WTC11 (cell line): ENCODE measurements around the gene CRLF1. TPM values are rescaled to one million over a fixed set of nuclear protein-coding genes. Genes with fewer than 3 reads are reported as not detected.

ENCODE experiments used
- ATAC-seq: fragments of 200-7000 bp; cut with Tn5 transposase; 2 replicates; pipeline ENCODE4 v1.10.0; 2021; ENCODE audit warnings: mild to moderate bottlenecking, moderate library complexity
- CTCF ChIA-PET: fragments of 300-600 bp; sonication (Branson Sonifier 250); formaldehyde crosslinking; loops from one replicate; lab custom pipeline; 2021; ENCODE audit warnings: antibody characterized with exemption; lab: Charles Lee
- POLR2A ChIA-PET: fragments of 350-600 bp; sonication (Branson Sonifier 250); formaldehyde crosslinking; loops from one replicate; lab custom pipeline; 2021; ENCODE audit warnings: antibody characterized with exemption; lab: Charles Lee
- DNase-seq: peaks from one replicate; pipeline ENCODE4 v3.0.0; 2021; ENCODE audit warnings: low spot score
- H3K27ac Mint-ChIP-seq: 2 replicates; pipeline ENCODE4 v1.8.0; 2021; ENCODE audit warnings: mixed read lengths
- H3K27me3 Mint-ChIP-seq: 2 replicates; pipeline ENCODE4 v1.8.0; 2021; ENCODE audit warnings: low read depth, mild to moderate bottlenecking, moderate library complexity, mixed read lengths
- H3K36me3 Mint-ChIP-seq: 2 replicates; pipeline ENCODE4 v1.8.0; 2021; ENCODE audit warnings: mixed read lengths
- H3K4me1 Mint-ChIP-seq: 2 replicates; pipeline ENCODE4 v1.8.0; 2022; ENCODE audit warnings: mixed read lengths
- H3K4me3 Mint-ChIP-seq: 2 replicates; pipeline ENCODE4 v1.8.0; 2021; ENCODE audit warnings: mild to moderate bottlenecking, moderate library complexity, mixed read lengths
- H3K9me3 Mint-ChIP-seq: 2 replicates; pipeline ENCODE4 v1.8.0; 2021; ENCODE audit warnings: mixed read lengths
- CREB1 ChIP-seq: sonication (generic); formaldehyde crosslinking; IDR thresholded peaks from 2 replicates; pipeline ENCODE4 v1.8.0; 2023; ENCODE audit warnings: mild to moderate bottlenecking, missing genetic modification reagents
- FOXP1 ChIP-seq: sonication (generic); formaldehyde crosslinking; IDR thresholded peaks from 2 replicates; pipeline ENCODE4 v1.8.0; 2022; ENCODE audit warnings: missing genetic modification reagents, mild to moderate bottlenecking, moderate library complexity, borderline replicate concordance
- HMGA2 ChIP-seq: fragments of 250-450 bp; sonication (Bioruptor Pico); IDR thresholded peaks from 2 replicates; pipeline ENCODE4 v1.4.0; 2021; ENCODE audit warnings: mild to moderate bottlenecking, moderate library complexity
- JAZF1 ChIP-seq: fragments of 250-450 bp; sonication (Bioruptor Pico); IDR thresholded peaks from 2 replicates; pipeline ENCODE4 v1.9.0; 2021; ENCODE audit warnings: moderate library complexity, mild to moderate bottlenecking, inconsistent platforms
- KAT7 ChIP-seq: sonication (generic); formaldehyde crosslinking; IDR thresholded peaks from 2 replicates; pipeline ENCODE4 v1.8.1; 2023; ENCODE audit warnings: missing genetic modification reagents, mild to moderate bottlenecking, borderline replicate concordance
- NFE2L1 ChIP-seq: sonication (generic); formaldehyde crosslinking; IDR thresholded peaks from 2 replicates; pipeline ENCODE4 v1.8.1; 2023; ENCODE audit warnings: missing genetic modification reagents
- PRRX2 ChIP-seq: fragments of 250-450 bp; sonication (Bioruptor Pico); IDR thresholded peaks from 2 replicates; pipeline ENCODE4 v1.8.0; 2021; ENCODE audit warnings: mild to moderate bottlenecking
- SP1 ChIP-seq: sonication (generic); formaldehyde crosslinking; conservative IDR thresholded peaks from 2 replicates; pipeline ENCODE4 v1.8.1; 2022; ENCODE audit warnings: missing genetic modification reagents
- TCF7 ChIP-seq: sonication (generic); formaldehyde crosslinking; IDR thresholded peaks from 2 replicates; pipeline ENCODE4 v1.8.0; 2022; ENCODE audit warnings: mild to moderate bottlenecking, low read depth, missing genetic modification reagents, moderate library complexity
- TEAD1 ChIP-seq: sonication (generic); formaldehyde crosslinking; IDR thresholded peaks from 2 replicates; pipeline ENCODE4 v1.8.0; 2022; ENCODE audit warnings: mild to moderate bottlenecking, missing genetic modification reagents
- ZNF671 ChIP-seq: fragments of 250-450 bp; sonication (Bioruptor Pico); IDR thresholded peaks from 2 replicates; pipeline ENCODE4 v1.8.0; 2021; ENCODE audit warnings: mild to moderate bottlenecking
- total RNA-seq: library from RNA; stranded (reverse); gene quantifications from 3 replicates; pipeline ENCODE4 v1.2.3, GENCODE V29; 2021
- TF ChIP-seq, protein P1 (sequence below): sonication (generic); formaldehyde crosslinking; IDR thresholded peaks from 2 replicates; pipeline ENCODE4 v1.8.1; 2023; ENCODE audit warnings: mild to moderate bottlenecking, missing genetic modification reagents
- TF ChIP-seq, protein P2 (sequence below): sonication (generic); formaldehyde crosslinking; IDR thresholded peaks from 2 replicates; pipeline ENCODE4 v1.8.0; 2022; ENCODE audit warnings: mild to moderate bottlenecking, missing genetic modification reagents
- TF ChIP-seq, protein P3 (sequence below): sonication (generic); formaldehyde crosslinking; IDR thresholded peaks from 2 replicates; pipeline ENCODE4 v1.8.1; 2023; ENCODE audit warnings: mild to moderate bottlenecking, missing genetic modification reagents, moderate library complexity
- TF ChIP-seq, protein P4 (sequence below): sonication (generic); formaldehyde crosslinking; IDR thresholded peaks from 2 replicates; pipeline ENCODE4 v1.8.1; 2023; ENCODE audit warnings: mild to moderate bottlenecking, missing genetic modification reagents, borderline replicate concordance
- TF ChIP-seq, protein P5 (sequence below): sonication (generic); formaldehyde crosslinking; IDR thresholded peaks from 2 replicates; pipeline ENCODE4 v1.8.1; 2022; ENCODE audit warnings: low read depth, missing genetic modification reagents, borderline replicate concordance

CRLF1 gene
- total RNA-seq, 1 experiment from 2014 or later = 36.4 TPM

DNA sequence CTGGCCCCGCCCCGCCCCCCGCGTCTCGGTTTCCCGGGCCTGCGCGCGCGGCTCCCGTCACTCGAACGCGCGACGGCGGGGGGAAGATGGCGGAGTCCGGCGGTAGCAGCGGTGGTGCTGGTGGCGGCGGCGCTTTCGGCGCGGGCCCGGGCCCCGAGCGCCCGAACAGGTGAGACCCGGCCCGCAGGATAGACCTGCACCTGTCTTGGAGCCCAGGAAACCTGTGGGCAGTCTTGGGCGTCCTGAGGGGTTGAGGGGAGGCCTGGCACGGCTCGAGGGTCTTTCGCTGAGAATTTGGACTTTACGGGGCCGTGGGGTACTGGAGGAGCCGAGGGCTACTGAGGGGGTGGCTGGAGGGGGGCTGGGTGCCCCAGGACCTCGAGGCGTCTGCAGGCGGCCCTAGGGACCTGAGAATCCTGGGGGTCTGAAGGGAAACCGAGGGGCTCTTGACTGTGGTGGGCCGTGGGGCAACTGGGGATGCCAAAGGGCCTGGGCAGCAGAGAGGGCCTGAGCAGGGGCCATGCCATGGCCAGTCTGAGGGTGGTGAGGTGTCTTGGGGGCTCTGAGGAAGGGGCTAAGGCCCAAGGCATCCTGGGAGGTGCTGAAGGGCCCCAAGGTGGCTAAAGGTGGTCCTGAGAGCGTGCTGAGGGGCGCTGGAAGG is 30.5 kb upstream of the CRLF1 start, which contains the start of gene KLHL26 (continued):
- TF ChIP-seq, protein P1, sequence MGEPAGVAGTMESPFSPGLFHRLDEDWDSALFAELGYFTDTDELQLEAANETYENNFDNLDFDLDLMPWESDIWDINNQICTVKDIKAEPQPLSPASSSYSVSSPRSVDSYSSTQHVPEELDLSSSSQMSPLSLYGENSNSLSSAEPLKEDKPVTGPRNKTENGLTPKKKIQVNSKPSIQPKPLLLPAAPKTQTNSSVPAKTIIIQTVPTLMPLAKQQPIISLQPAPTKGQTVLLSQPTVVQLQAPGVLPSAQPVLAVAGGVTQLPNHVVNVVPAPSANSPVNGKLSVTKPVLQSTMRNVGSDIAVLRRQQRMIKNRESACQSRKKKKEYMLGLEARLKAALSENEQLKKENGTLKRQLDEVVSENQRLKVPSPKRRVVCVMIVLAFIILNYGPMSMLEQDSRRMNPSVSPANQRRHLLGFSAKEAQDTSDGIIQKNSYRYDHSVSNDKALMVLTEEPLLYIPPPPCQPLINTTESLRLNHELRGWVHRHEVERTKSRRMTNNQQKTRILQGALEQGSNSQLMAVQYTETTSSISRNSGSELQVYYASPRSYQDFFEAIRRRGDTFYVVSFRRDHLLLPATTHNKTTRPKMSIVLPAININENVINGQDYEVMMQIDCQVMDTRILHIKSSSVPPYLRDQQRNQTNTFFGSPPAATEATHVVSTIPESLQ (CRISPR knock-in tag) = no peak
- TF ChIP-seq, protein P2, sequence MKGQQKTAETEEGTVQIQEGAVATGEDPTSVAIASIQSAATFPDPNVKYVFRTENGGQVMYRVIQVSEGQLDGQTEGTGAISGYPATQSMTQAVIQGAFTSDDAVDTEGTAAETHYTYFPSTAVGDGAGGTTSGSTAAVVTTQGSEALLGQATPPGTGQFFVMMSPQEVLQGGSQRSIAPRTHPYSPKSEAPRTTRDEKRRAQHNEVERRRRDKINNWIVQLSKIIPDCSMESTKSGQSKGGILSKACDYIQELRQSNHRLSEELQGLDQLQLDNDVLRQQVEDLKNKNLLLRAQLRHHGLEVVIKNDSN (CRISPR knock-in tag) = no peak
- no peak for TF ChIP-seq HMGA2
- TF ChIP-seq JAZF1 (CRISPR knock-in tag) = no peak
- no peak for TF ChIP-seq CREB1
- TF ChIP-seq NFE2L1 (CRISPR knock-in tag) = no peak

DNA sequence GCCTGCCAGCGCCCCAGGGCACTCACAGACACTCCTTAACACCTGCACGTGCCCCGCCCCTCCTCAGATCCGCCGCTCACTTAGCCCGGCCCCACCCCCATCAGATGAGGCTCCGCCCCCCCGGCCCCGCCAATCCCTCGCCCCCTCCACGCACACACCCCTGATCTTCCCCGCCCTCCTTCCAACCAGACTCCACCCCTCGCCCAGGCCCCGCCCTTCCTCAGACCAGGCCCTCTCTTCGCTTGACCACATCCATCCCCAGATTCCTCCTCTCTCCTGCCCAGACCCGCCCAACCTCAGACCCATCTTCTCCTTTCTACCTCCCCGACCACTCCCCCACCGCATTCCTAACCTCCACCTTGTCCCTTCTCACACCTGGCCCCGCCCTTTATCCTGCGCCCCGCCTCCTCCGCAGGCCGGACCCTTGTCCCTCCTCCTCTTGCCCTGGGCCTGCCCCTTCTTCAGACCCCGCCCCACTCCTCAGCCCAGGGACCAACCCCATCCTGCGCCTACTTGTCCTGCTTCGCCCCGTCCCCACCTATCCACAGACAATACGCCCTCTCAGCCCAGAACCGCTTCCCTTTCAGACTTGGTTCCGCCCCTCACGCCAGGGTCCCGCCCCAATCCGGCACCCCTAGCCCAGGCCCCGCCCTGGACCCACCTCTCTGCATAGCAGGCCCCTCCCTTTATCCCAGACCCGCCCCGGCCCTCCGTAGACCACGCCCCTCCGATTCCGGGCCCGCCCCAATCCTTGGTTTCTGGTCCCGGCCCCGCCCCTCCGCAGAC is 29.8 kb upstream of the CRLF1 start:
- TF ChIP-seq SP1 (CRISPR knock-in tag) (peak; percentile 80), PRRX2 (CRISPR knock-in tag) (no peak), CREB1 (no peak)
- TF ChIP-seq, protein P3, sequence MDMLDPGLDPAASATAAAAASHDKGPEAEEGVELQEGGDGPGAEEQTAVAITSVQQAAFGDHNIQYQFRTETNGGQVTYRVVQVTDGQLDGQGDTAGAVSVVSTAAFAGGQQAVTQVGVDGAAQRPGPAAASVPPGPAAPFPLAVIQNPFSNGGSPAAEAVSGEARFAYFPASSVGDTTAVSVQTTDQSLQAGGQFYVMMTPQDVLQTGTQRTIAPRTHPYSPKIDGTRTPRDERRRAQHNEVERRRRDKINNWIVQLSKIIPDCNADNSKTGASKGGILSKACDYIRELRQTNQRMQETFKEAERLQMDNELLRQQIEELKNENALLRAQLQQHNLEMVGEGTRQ (CRISPR knock-in tag) = peak; percentile 58; the same call in 1 of the 2 replicates
- TF ChIP-seq, protein P2 (CRISPR knock-in tag) = peak; percentile 31; the same call in 1 of the 2 replicates
- Mint-ChIP-seq H3K4me1 (peaks cover 12% of the 10 kb centered on the region), H3K36me3 (no peaks in the 10 kb centered on the region), H3K27me3 (peaks cover 26% of the 10 kb centered on the region), H3K4me3 (peak overlapping the region; percentile 79), H3K9me3 (no peaks in the 10 kb centered on the region), H3K27ac (peak overlapping the region; percentile 97)
- peak; percentile 99 for DNase-seq
- peak; percentile 93 for ATAC-seq
- ChIA-PET CTCF (no interaction called here), POLR2A (no interaction called here)

DNA sequence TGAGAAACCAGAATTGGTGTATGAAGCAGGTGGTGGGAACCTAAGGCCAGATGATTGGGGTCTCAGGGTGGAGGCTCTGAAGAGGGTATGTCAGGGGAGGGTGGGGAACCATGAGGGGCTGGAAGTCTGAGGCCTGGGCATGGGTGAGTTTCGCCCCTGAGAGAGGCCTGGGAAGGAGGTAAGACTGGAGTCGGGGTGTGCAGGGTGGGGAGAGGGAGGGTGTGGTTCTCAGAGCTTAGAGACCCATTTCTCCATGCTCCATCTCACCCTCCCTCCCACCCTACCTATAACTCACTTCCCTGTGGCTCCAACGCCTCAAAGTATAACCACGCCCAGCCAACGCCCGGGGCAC is 29.2 kb upstream of the CRLF1 start:
- Mint-ChIP-seq H3K9me3 (no peaks in the 10 kb centered on the region), H3K4me3 (peak overlapping the region; percentile 79; the same call in 1 of the 2 replicates), H3K36me3 (no peaks in the 10 kb centered on the region), H3K27ac (no peak overlapping the region), H3K27me3 (peaks cover 26% of the 10 kb centered on the region), H3K4me1 (peaks cover 12% of the 10 kb centered on the region)
- no peak for ATAC-seq
- ChIA-PET CTCF (interaction anchor here (1.2 kb wide), 1 partner anchor 42 kb away, joined by 4 read pairs; no protein-coding TSS in a partner anchor), POLR2A (interaction anchor here (1.1 kb wide), 1 partner anchor 42 kb away, joined by 3 read pairs; no protein-coding TSS in a partner anchor)
- no peak for DNase-seq
- TF ChIP-seq ZNF671 (CRISPR knock-in tag) (no peak), KAT7 (CRISPR knock-in tag) (no peak), FOXP1 (CRISPR knock-in tag) (no peak), TEAD1 (CRISPR knock-in tag) (no peak), TCF7 (CRISPR knock-in tag) (no peak)
- TF ChIP-seq, protein P4, sequence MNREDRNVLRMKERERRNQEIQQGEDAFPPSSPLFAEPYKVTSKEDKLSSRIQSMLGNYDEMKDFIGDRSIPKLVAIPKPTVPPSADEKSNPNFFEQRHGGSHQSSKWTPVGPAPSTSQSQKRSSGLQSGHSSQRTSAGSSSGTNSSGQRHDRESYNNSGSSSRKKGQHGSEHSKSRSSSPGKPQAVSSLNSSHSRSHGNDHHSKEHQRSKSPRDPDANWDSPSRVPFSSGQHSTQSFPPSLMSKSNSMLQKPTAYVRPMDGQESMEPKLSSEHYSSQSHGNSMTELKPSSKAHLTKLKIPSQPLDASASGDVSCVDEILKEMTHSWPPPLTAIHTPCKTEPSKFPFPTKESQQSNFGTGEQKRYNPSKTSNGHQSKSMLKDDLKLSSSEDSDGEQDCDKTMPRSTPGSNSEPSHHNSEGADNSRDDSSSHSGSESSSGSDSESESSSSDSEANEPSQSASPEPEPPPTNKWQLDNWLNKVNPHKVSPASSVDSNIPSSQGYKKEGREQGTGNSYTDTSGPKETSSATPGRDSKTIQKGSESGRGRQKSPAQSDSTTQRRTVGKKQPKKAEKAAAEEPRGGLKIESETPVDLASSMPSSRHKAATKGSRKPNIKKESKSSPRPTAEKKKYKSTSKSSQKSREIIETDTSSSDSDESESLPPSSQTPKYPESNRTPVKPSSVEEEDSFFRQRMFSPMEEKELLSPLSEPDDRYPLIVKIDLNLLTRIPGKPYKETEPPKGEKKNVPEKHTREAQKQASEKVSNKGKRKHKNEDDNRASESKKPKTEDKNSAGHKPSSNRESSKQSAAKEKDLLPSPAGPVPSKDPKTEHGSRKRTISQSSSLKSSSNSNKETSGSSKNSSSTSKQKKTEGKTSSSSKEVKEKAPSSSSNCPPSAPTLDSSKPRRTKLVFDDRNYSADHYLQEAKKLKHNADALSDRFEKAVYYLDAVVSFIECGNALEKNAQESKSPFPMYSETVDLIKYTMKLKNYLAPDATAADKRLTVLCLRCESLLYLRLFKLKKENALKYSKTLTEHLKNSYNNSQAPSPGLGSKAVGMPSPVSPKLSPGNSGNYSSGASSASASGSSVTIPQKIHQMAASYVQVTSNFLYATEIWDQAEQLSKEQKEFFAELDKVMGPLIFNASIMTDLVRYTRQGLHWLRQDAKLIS = no peak
- TF ChIP-seq, protein P3 (CRISPR knock-in tag) = no peak
- TF ChIP-seq, protein P5, sequence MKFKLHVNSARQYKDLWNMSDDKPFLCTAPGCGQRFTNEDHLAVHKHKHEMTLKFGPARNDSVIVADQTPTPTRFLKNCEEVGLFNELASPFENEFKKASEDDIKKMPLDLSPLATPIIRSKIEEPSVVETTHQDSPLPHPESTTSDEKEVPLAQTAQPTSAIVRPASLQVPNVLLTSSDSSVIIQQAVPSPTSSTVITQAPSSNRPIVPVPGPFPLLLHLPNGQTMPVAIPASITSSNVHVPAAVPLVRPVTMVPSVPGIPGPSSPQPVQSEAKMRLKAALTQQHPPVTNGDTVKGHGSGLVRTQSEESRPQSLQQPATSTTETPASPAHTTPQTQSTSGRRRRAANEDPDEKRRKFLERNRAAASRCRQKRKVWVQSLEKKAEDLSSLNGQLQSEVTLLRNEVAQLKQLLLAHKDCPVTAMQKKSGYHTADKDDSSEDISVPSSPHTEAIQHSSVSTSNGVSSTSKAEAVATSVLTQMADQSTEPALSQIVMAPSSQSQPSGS (CRISPR knock-in tag) = no peak
